HG02840 (cell line): ENCODE results near the gene WRNIP1.
"Not testable (repeated sequence)": the region's sequence is repeated elsewhere in the genome, so short reads cannot be mapped to it uniquely, and the experiment has no call there.

Experiments
- ATAC-seq: cut with Tn5 transposase; IDR thresholded peaks from one replicate; pipeline ENCODE4 v1.9.1; 2021; ENCODE audit warnings: mild to moderate bottlenecking, moderate library complexity, moderate number of reproducible peaks; ENCODE audit not compliant: unreplicated experiment, low FRiP score

Gene WRNIP1

GRCh38 chr6:2782825-2783187 is 17.6 kb downstream of the WRNIP1 start:
- no peak for ATAC-seq

- ATAC-seq = no peak
Measured at GRCh38 chr6:2783188-2783963, 18.2 kb downstream of the WRNIP1 start.

- no peak for ATAC-seq
Measured at GRCh38 chr6:2784061-2784460, 18.9 kb downstream of the WRNIP1 start.

- ATAC-seq = no peak
Measured at GRCh38 chr6:2784930-2785329, 19.7 kb downstream of the WRNIP1 start.

- no peak for ATAC-seq
Measured at GRCh38 chr6:2786269-2786668, 21.1 kb downstream of the WRNIP1 start.

- ATAC-seq = no peak
Measured at GRCh38 chr6:2790588-2791449, 25.6 kb downstream of the WRNIP1 start.

GRCh38 chr6:2791450-2791974 is 26.3 kb downstream of the WRNIP1 start:
- ATAC-seq = no peak

- no peak for ATAC-seq
Measured at GRCh38 chr6:2792330-2793110, 27.3 kb downstream of the WRNIP1 start.

- no peak for ATAC-seq
Measured at GRCh38 chr6:2793534-2794151, 28.4 kb downstream of the WRNIP1 start.

GRCh38 chr6:2794171-2794730 is 29.1 kb downstream of the WRNIP1 start:
- no peak for ATAC-seq

GRCh38 chr6:2795162-2795561 is 30.0 kb downstream of the WRNIP1 start:
- ATAC-seq = no peak

GRCh38 chr6:2795956-2796355 is 30.8 kb downstream of the WRNIP1 start:
- no peak for ATAC-seq

- ATAC-seq = no peak
Measured at GRCh38 chr6:2796861-2797260, 31.7 kb downstream of the WRNIP1 start.

GRCh38 chr6:2797564-2798031 is 32.4 kb downstream of the WRNIP1 start:
- no peak for ATAC-seq

- ATAC-seq = no peak
Measured at GRCh38 chr6:2798586-2799134, 33.5 kb downstream of the WRNIP1 start.

- no peak for ATAC-seq
Measured at GRCh38 chr6:2799936-2800527, 34.8 kb downstream of the WRNIP1 start.

- no peak for ATAC-seq
Measured at GRCh38 chr6:2800552-2801316, 35.5 kb downstream of the WRNIP1 start.

- ATAC-seq = not testable (repeated sequence)
Measured at GRCh38 chr6:2801687-2802086, 36.5 kb downstream of the WRNIP1 start.
